GM19324 (cell line): ENCODE measurements around the gene AOC2.

Source experiments
- ATAC-seq: cut with Tn5 transposase; IDR thresholded peaks from one replicate; pipeline ENCODE4 v1.9.1; 2021; ENCODE audit warnings: mild to moderate bottlenecking, moderate library complexity; ENCODE audit not compliant: unreplicated experiment, low FRiP score

AOC2 gene

GRCh38 chr17:42844271-42844670, at the start of gene AOC2:
AOC2 (plus strand) TSS chr17:42844580; CDS start chr17:42844627, 47 bp downstream.
- ATAC-seq: no peak

GRCh38 chr17:42795061-42795460, 49.3 kb upstream of the AOC2 start:
- no peak for ATAC-seq

DNA sequence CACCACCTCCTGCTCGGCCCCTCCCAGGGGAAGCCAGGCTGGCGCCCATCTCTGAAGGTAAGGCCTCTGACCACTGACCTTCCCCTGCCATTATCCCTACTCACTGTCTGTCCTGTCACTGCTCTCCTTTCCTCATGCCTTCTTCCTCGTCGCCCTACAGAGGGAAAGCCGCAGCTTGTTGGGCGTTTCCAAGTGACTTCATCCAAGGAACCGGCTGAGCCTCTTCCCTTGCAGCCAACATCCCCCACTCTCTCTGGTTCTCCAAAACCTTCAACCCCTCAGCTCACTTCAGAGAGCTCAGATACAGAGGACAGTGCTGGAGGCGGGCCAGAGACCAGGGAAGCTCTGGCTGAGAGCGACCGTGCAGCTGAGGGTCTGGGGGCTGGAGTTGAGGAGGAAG, 48.9 kb upstream of the AOC2 start:
- ATAC-seq: no peak

GRCh38 chr17:42796066-42796758, 48.2 kb upstream of the AOC2 start:
- no peak for ATAC-seq

- no peak for ATAC-seq
Measured at GRCh38 chr17:42797067-42798007, 47.0 kb upstream of the AOC2 start.

GRCh38 chr17:42798011-42798382, 46.4 kb upstream of the AOC2 start:
- no peak for ATAC-seq

DNA sequence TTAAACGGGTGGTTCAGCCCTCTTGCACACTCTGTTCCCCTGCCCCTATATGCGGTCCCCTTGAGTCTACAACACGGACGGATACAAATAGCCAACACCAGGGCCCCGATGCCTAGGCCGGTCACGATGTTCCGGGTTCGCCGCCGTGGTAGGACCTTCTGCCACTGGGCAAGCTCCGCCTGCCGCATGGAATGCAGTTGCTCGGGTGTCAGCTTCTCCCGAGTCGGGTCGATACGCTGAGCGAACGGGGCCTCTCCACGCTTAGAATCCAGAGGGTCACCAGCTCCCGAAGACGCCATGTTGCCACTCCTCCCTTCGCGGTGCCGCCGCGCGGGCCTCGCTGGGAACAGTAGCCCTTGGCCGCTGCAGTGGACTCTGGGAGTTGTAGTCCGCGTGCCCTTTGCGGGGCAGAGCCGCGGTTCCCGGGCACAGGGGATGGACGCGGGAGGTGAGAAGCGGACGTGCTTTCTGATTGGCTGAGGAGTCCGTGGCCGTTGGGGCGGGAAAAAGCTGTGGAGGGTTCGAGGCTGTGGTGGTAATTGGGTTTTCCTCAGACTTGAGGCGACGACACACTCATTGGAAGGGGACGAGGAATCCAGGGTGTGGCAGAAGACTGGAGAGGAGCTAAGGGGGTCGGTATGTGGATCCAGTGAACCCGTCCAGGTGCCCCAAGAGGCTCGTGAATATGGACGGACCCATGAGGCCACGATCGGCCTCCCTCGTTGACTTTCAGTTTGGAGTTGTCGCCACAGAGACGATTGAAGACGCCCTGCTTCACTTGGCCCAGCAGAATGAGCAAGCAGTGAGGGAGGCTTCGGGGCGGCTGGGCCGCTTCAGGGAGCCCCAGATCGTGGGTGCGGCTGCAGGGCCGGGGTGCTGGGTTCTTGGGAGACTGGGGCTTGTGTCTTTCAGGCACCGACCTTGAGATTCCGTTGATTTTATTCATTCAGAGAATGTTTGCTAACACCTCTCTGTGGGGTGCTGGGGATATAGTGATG, 45.7 kb upstream of the AOC2 start, which contains the start of the genes CNTD1 and COA3:
CNTD1 (plus strand) TSS at position 479 of the 998 bp plus-strand sequence; CDS start at position 686, 207 bp downstream.
COA3 (minus strand) TSS at position 322 of the 998 bp plus-strand sequence; CDS start at position 299, 23 bp downstream.
- peak; percentile 77 for ATAC-seq

- no peak for ATAC-seq
Measured at GRCh38 chr17:42803074-42803883, 41.1 kb upstream of the AOC2 start.

- ATAC-seq: no peak
Measured at GRCh38 chr17:42804918-42805367, 39.4 kb upstream of the AOC2 start.

DNA sequence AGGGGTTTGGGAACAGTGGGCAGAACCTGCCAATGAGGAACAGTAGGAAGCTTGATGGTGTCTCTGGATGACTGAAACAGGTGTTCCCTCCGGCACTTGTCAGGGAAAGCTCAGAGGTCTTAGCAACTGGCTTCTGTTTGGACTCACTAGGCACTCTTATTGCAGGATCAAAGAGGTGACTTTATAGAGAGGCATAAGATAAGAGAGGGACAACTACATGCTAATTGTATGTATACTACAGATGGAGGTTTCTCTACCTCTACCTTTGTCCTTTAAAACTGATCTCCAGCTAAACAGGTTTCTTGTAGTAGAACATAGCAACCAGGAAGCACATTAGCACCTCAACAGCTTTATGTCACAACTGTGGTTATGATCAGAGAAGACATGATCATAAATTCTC, 38.1 kb upstream of the AOC2 start:
- ATAC-seq: no peak

GRCh38 chr17:42809250-42809649, 35.1 kb upstream of the AOC2 start:
- no peak for ATAC-seq

DNA sequence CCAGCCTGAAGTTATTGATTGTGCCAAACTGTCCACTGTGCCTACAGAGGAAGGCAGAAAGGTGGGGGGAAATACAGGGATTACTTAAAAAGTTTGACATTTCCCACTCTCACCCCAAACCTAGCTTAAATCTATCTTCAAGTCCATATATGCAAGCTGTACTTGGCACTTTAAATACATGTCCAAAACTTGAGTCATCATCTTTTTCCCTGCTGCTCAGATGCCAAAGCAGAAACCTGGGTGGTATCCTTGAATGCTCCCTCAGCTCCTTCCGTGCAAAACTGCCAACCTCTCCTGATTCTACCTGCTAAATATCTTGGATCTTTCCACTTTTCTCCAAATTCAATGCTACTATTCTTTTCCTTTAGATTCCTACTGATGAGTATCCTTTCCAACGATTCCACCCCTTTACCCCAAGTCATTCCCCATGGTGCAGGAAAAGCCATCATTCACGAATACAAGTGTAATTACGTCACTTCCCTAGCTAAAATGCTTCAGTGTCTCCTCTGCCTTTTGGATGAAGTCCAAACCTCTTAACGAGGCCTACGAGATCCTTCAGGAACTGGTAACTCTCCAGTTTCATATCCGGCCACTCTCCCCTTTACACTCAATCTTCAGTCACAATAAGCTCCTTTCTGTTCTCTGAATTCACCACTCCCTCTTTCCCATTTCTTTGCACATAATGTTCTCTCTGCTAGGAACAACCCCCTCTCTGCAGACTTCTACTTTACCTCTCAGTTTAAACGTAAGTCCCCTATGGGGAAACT, 29.6 kb upstream of the AOC2 start:
- ATAC-seq: no peak

DNA sequence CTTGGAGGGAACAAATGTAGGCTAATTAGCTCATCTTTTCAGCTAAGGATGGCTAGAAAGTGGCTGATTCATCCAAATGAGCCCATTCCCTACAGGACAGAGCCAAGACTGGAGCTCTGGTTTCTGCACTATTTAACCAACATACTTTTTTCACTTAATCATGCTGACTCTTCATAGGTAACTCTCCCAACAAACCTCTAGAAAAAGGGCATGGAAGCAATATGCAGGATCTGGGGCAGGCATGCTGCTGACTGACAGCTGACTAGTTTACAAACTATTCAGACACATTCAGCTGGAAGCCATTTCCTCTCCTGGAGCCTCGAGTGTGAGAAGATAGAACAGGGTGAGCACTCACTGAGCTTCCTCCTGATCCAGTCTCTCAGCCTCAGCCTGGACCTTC, 26.5 kb upstream of the AOC2 start:
- no peak for ATAC-seq

DNA sequence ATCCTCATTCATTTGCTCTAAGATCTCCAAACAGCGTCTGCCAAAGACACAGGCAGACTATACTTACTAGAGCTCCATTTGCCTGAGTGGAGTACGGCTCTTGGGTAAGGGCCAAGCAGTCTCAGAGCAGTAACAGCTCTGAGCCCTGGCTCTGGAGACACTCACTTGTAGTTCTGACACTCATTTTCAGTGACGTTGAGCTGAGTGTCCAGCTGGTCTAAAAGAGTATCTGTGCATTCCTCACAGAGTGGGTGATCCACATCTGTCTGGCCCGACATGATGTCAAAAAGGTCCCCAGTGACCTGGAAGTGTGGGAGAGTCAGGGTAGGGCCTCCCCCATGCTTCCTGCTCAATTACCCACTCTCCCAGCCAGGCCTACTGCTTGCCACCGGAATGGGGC, 26.0 kb upstream of the AOC2 start:
- no peak for ATAC-seq

DNA sequence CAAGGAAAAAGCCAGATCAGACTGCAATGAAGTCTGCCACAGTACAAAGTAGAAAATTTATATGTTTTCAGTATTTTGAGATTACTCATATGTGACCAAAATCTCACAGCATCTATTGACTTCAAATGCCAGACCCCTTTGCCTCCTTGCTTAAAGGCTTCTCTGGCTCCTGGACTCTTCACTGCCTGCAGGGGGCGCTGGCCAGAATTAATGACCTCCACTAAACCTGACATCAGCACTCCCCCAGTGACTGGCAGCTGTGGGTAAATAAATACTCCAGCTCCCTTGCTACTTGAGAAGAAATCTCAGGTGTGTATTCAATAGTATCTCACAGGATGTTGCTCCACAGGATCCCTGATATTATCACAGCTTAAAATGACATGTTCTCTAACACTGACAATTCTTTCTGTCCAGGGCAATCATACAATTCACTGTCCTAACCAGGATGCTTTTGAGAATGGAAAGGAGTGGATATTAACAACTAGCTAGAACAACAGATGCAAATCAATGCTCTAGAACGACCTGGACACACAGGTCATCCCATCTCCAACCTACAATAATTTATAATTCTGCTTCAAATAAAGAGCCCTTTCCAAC, 24.3 kb upstream of the AOC2 start:
- no peak for ATAC-seq

DNA sequence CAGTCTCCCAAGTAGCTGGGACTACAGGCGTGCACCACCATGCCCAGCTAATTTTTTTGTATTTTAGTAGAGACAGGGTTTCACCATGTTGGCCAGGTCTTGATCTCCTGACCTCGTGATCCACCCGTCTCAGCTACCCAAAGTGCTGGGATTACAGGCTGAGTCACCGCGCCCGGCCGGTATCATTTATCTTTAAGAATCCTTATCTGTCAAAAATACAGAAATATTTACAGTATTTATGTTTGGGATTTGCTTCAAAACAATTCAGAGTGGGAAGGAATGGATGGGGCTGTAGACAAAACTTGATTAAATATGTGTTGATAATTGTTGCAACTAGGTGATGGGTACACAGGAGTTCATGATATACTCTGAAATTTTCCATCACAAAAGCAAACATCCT, 23.2 kb upstream of the AOC2 start:
- ATAC-seq: no peak

GRCh38 chr17:42827472-42827871, 16.9 kb upstream of the AOC2 start:
- no peak for ATAC-seq

GRCh38 chr17:42830971-42831370, 13.4 kb upstream of the AOC2 start:
- no peak for ATAC-seq
